Measurements from ENCODE around the gene APBA1.

The APBA1 gene

GRCh38 chr9:69496846-69497450 is 175.2 kb downstream of the APBA1 start:
- TF ChIP-seq REST (IDR thresholded peaks at IDR 0.05; ENCODE audit: insufficient read depth in 1 of 2, low read depth in 2 of 2, low read length in 2 of 2) (no peak), POLR2AphosphoS5 (IDR thresholded peaks at IDR 0.05; ENCODE audit: low read depth, low read length) (no peak), SIN3A (IDR thresholded peaks at IDR 0.05; ENCODE audit: borderline replicate concordance, insufficient read depth, low read length) (no peak), FOXP2 (optimal IDR thresholded peaks at IDR 0.05; ENCODE audit: borderline replicate concordance, extremely low read depth, extremely low read length, insufficient read depth) (no peak), TAF1 (IDR thresholded peaks at IDR 0.05; ENCODE audit: borderline replicate concordance, insufficient read depth, low read length) (no peak)

- no peak for TF ChIP-seq POLR2AphosphoS5 (IDR thresholded peaks at IDR 0.05; ENCODE audit: low read depth, low read length)
- TF ChIP-seq REST (IDR thresholded peaks at IDR 0.05; ENCODE audit: insufficient read depth in 1 of 2, low read depth in 2 of 2, low read length in 2 of 2) = no peak
- no peak for TF ChIP-seq FOXP2 (optimal IDR thresholded peaks at IDR 0.05; ENCODE audit: borderline replicate concordance, extremely low read depth, extremely low read length, insufficient read depth)
- no peak for TF ChIP-seq SIN3A (IDR thresholded peaks at IDR 0.05; ENCODE audit: borderline replicate concordance, insufficient read depth, low read length)
- no peak for TF ChIP-seq TAF1 (IDR thresholded peaks at IDR 0.05; ENCODE audit: borderline replicate concordance, insufficient read depth, low read length)
Measured at GRCh38 chr9:69495296-69495695, 176.9 kb downstream of the APBA1 start.

- TF ChIP-seq TAF1 (IDR thresholded peaks at IDR 0.05; ENCODE audit: borderline replicate concordance, insufficient read depth, low read length) = no peak
- no peak for TF ChIP-seq POLR2AphosphoS5 (IDR thresholded peaks at IDR 0.05; ENCODE audit: low read depth, low read length)
- TF ChIP-seq FOXP2 (optimal IDR thresholded peaks at IDR 0.05; ENCODE audit: borderline replicate concordance, extremely low read depth, extremely low read length, insufficient read depth) = no peak
- no peak for TF ChIP-seq SIN3A (IDR thresholded peaks at IDR 0.05; ENCODE audit: borderline replicate concordance, insufficient read depth, low read length)
- TF ChIP-seq REST (IDR thresholded peaks at IDR 0.05; ENCODE audit: insufficient read depth in 1 of 2, low read depth in 2 of 2, low read length in 2 of 2) = no peak
Measured at GRCh38 chr9:69494763-69495162, 177.4 kb downstream of the APBA1 start.

GRCh38 chr9:69494208-69494607 is 178.0 kb downstream of the APBA1 start:
- TF ChIP-seq REST (IDR thresholded peaks at IDR 0.05; ENCODE audit: insufficient read depth in 1 of 2, low read depth in 2 of 2, low read length in 2 of 2) (no peak), TAF1 (IDR thresholded peaks at IDR 0.05; ENCODE audit: borderline replicate concordance, insufficient read depth, low read length) (no peak), SIN3A (IDR thresholded peaks at IDR 0.05; ENCODE audit: borderline replicate concordance, insufficient read depth, low read length) (no peak), POLR2AphosphoS5 (IDR thresholded peaks at IDR 0.05; ENCODE audit: low read depth, low read length) (no peak), FOXP2 (optimal IDR thresholded peaks at IDR 0.05; ENCODE audit: borderline replicate concordance, extremely low read depth, extremely low read length, insufficient read depth) (no peak)

Data from PFSK-1 (cell line).